Neural cell (in vitro differentiated cells): ENCODE measurements around the gene CDKL5. TPM values are rescaled to one million over a fixed set of nuclear protein-coding genes. Genes with fewer than 3 reads are reported as not detected.

Source experiments
- H2AFZ ChIP-seq: fragments of 200-600, 300-800 bp; sonication (generic), shearing (Covaris generic); 2 replicates; pipeline ENCODE4 v1.6.0; 2014; ENCODE audit warnings: low read depth, mild to moderate bottlenecking, antibody characterized with exemption, low read length, moderate library complexity
- H3F3A ChIP-seq: fragments of 200-600 bp; shearing (Covaris generic); 2 replicates; pipeline ENCODE4 v1.6.1; 2016; ENCODE audit warnings: mild to moderate bottlenecking, moderate library complexity, mixed read lengths, antibody characterized with exemption, low read length; ENCODE audit not compliant: insufficient read depth, poor library complexity, severe bottlenecking
- H3K27ac ChIP-seq: fragments of 200-600, 300-800 bp; sonication (generic), shearing (Covaris generic); 2 replicates; pipeline ENCODE4 v1.5.1; 2014; ENCODE audit warnings: mild to moderate bottlenecking, low read length, moderate library complexity
- H3K27me3 ChIP-seq: fragments of 300-800, 200-600 bp; sonication (generic), shearing (Covaris generic); 2 replicates; pipeline ENCODE4 v1.6.0; 2014; ENCODE audit warnings: mild to moderate bottlenecking, low read depth, low read length, moderate library complexity; ENCODE audit not compliant: insufficient read depth
- H3K36me3 ChIP-seq: fragments of 300-800, 200-600 bp; sonication (generic), shearing (Covaris generic); 2 replicates; pipeline ENCODE4 v1.5.1; 2014; ENCODE audit warnings: mild to moderate bottlenecking, antibody characterized with exemption, low read length, moderate library complexity; ENCODE audit not compliant: insufficient read depth
- H3K4me2 ChIP-seq: fragments of 300-800, 200-600 bp; sonication (generic), shearing (Covaris generic); 2 replicates; pipeline ENCODE4 v1.6.0; 2014; ENCODE audit warnings: mild to moderate bottlenecking, low read length
- H3K4me3 ChIP-seq: fragments of 300-800, 200-600 bp; sonication (generic), shearing (Covaris generic); 2 replicates; pipeline ENCODE4 v1.5.1; 2014; ENCODE audit warnings: mild to moderate bottlenecking, low read length, moderate library complexity
- H3K79me2 ChIP-seq: fragments of 200-600 bp; shearing (Covaris generic); replicated peaks from 2 replicates; pipeline ENCODE4 v1.6.0; 2014; ENCODE audit warnings: mild to moderate bottlenecking, low read length, moderate library complexity; ENCODE audit not compliant: insufficient read depth
- H3K9ac ChIP-seq: fragments of 300-800, 200-600 bp; sonication (generic), shearing (Covaris generic); 2 replicates; pipeline ENCODE4 v1.6.1; 2016; ENCODE audit warnings: mild to moderate bottlenecking, low read length, mixed read lengths
- H3K9me2 ChIP-seq: fragments of 200-600 bp; shearing (Covaris generic); 2 replicates; pipeline ENCODE4 v1.6.1; 2016; ENCODE audit warnings: mild to moderate bottlenecking, low read length, mixed read lengths; ENCODE audit not compliant: insufficient read depth
- H3K9me3 ChIP-seq: fragments of 200-600, 300-800 bp; sonication (generic), shearing (Covaris generic); 2 replicates; pipeline ENCODE4 v1.6.1; 2016; ENCODE audit warnings: mild to moderate bottlenecking, mixed run types, low read length, moderate library complexity, mixed read lengths
- H4K20me1 ChIP-seq: fragments of 200-600 bp; shearing (Covaris generic); 2 replicates; pipeline ENCODE4 v1.6.1; 2016; ENCODE audit warnings: mild to moderate bottlenecking, mixed run types; ENCODE audit not compliant: insufficient read depth
- EP300 ChIP-seq: fragments of 450-650 bp; conservative IDR thresholded peaks from 2 replicates; pipeline ENCODE4 v1.6.1; 2014; ENCODE audit warnings: antibody characterized with exemption, mild to moderate bottlenecking, moderate library complexity; ENCODE audit not compliant: poor library complexity, severe bottlenecking
- EZH2 ChIP-seq: fragments of 200-600, 300-800 bp; shearing (Covaris generic), sonication (generic); IDR thresholded peaks from 2 replicates; pipeline ENCODE4 v1.6.1; 2014; ENCODE audit warnings: antibody characterized with exemption, low read length, borderline replicate concordance, mild to moderate bottlenecking; ENCODE audit not compliant: insufficient read depth, poor library complexity, severe bottlenecking
- MXI1 ChIP-seq: fragments of 450-650 bp; conservative IDR thresholded peaks from 2 replicates; pipeline ENCODE4 v1.6.1; 2014; ENCODE audit warnings: antibody characterized with exemption, mild to moderate bottlenecking; ENCODE audit not compliant: poor library complexity, severe bottlenecking
- POLR2AphosphoS5 ChIP-seq: IDR thresholded peaks from 2 replicates; pipeline ENCODE4 v1.6.1; 2012
- RAD21 ChIP-seq: fragments of 450-650 bp; conservative IDR thresholded peaks from 2 replicates; pipeline ENCODE4 v1.6.1; 2014; ENCODE audit warnings: antibody characterized with exemption, mild to moderate bottlenecking, moderate library complexity
- SMC3 ChIP-seq: fragments of 450-650 bp; conservative IDR thresholded peaks from 2 replicates; pipeline ENCODE4 v1.6.1; 2014; ENCODE audit warnings: antibody characterized with exemption, mild to moderate bottlenecking, moderate library complexity; ENCODE audit not compliant: poor library complexity
- TAF1 ChIP-seq: IDR thresholded peaks from 2 replicates; pipeline ENCODE4 v1.6.1; 2012; ENCODE audit warnings: low read depth
- polyA plus RNA-seq: library from polyadenylated mRNA; depleted of rRNA; stranded (reverse); fragments of >200 nt; gene quantifications from 2 replicates; pipeline ENCODE4 v1.2.3, GENCODE V29; 2014
- TF ChIP-seq, protein P1 (sequence below): IDR thresholded peaks from 2 replicates; pipeline ENCODE4 v1.6.1; 2012; ENCODE audit warnings: borderline replicate concordance
- TF ChIP-seq, protein P2 (sequence below): fragments of 450-650 bp; IDR thresholded peaks from 2 replicates; pipeline ENCODE4 v1.5.1; 2014; ENCODE audit warnings: antibody characterized with exemption, mild to moderate bottlenecking, moderate library complexity; ENCODE audit not compliant: poor library complexity, severe bottlenecking

Gene CDKL5
- polyA plus RNA-seq, 1 donor from 2014 or later = 5.3 TPM

- H3K27me3 ChIP-seq = no peaks in the 10 kb centered on the region
- no peak within 1 kb of the TSS for H3K9ac ChIP-seq
- no peaks in the 10 kb centered on the region for H3K36me3 ChIP-seq
- no peak within 1 kb of the TSS for H3K4me2 ChIP-seq
- H3K27ac ChIP-seq = no peak within 1 kb of the TSS
- no peaks in the 10 kb centered on the region for H4K20me1 ChIP-seq
- H2AFZ ChIP-seq = no peak within 1 kb of the TSS
- H3K79me2 ChIP-seq = no peaks in the 10 kb centered on the region
- H3K9me3 ChIP-seq = no peaks in the 10 kb centered on the region
- no peaks in the 10 kb centered on the region for H3F3A ChIP-seq
- H3K9me2 ChIP-seq = no peaks in the 10 kb centered on the region
- no peak within 1 kb of the TSS for H3K4me3 ChIP-seq
- TF ChIP-seq EP300 = no peak
Measured at GRCh38 chrX:18672008-18672407, 246.6 kb downstream of the CDKL5 start, which contains the start of gene RS1. TSS of gene RS1 (minus strand) at chrX:18672108. CDS start at chrX:18672068, 40 bp downstream.

- H3K27ac ChIP-seq = no peak overlapping the region
- H3K27me3 ChIP-seq = no peaks in the 10 kb centered on the region
- no peak overlapping the region for H3K4me2 ChIP-seq
- H3K79me2 ChIP-seq = no peaks in the 10 kb centered on the region
- no peaks in the 10 kb centered on the region for H3K36me3 ChIP-seq
- H4K20me1 ChIP-seq = no peaks in the 10 kb centered on the region
- H3K9me2 ChIP-seq = no peaks in the 10 kb centered on the region
- TF ChIP-seq MXI1 = no peak
- TF ChIP-seq, protein P1, sequence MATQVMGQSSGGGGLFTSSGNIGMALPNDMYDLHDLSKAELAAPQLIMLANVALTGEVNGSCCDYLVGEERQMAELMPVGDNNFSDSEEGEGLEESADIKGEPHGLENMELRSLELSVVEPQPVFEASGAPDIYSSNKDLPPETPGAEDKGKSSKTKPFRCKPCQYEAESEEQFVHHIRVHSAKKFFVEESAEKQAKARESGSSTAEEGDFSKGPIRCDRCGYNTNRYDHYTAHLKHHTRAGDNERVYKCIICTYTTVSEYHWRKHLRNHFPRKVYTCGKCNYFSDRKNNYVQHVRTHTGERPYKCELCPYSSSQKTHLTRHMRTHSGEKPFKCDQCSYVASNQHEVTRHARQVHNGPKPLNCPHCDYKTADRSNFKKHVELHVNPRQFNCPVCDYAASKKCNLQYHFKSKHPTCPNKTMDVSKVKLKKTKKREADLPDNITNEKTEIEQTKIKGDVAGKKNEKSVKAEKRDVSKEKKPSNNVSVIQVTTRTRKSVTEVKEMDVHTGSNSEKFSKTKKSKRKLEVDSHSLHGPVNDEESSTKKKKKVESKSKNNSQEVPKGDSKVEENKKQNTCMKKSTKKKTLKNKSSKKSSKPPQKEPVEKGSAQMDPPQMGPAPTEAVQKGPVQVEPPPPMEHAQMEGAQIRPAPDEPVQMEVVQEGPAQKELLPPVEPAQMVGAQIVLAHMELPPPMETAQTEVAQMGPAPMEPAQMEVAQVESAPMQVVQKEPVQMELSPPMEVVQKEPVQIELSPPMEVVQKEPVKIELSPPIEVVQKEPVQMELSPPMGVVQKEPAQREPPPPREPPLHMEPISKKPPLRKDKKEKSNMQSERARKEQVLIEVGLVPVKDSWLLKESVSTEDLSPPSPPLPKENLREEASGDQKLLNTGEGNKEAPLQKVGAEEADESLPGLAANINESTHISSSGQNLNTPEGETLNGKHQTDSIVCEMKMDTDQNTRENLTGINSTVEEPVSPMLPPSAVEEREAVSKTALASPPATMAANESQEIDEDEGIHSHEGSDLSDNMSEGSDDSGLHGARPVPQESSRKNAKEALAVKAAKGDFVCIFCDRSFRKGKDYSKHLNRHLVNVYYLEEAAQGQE = no peak
- no peak for TF ChIP-seq RAD21
- TF ChIP-seq EP300 = no peak
- no peak for TF ChIP-seq SMC3
- no peak for TF ChIP-seq TAF1
- no peak for TF ChIP-seq EZH2
- TF ChIP-seq, protein P2, sequence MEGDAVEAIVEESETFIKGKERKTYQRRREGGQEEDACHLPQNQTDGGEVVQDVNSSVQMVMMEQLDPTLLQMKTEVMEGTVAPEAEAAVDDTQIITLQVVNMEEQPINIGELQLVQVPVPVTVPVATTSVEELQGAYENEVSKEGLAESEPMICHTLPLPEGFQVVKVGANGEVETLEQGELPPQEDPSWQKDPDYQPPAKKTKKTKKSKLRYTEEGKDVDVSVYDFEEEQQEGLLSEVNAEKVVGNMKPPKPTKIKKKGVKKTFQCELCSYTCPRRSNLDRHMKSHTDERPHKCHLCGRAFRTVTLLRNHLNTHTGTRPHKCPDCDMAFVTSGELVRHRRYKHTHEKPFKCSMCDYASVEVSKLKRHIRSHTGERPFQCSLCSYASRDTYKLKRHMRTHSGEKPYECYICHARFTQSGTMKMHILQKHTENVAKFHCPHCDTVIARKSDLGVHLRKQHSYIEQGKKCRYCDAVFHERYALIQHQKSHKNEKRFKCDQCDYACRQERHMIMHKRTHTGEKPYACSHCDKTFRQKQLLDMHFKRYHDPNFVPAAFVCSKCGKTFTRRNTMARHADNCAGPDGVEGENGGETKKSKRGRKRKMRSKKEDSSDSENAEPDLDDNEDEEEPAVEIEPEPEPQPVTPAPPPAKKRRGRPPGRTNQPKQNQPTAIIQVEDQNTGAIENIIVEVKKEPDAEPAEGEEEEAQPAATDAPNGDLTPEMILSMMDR = no peak
- TF ChIP-seq POLR2AphosphoS5 = no peak
- no peak overlapping the region for H2AFZ ChIP-seq
- H3K9ac ChIP-seq = peak overlapping the region; percentile 44
- no peaks in the 10 kb centered on the region for H3F3A ChIP-seq
- peak overlapping the region; percentile 71 for H3K4me3 ChIP-seq
- H3K9me3 ChIP-seq = no peaks in the 10 kb centered on the region
Measured at GRCh38 chrX:18674417-18674787, 249.0 kb downstream of the CDKL5 start.
